ENCODE data around the gene KRTAP5-9.

DNA sequence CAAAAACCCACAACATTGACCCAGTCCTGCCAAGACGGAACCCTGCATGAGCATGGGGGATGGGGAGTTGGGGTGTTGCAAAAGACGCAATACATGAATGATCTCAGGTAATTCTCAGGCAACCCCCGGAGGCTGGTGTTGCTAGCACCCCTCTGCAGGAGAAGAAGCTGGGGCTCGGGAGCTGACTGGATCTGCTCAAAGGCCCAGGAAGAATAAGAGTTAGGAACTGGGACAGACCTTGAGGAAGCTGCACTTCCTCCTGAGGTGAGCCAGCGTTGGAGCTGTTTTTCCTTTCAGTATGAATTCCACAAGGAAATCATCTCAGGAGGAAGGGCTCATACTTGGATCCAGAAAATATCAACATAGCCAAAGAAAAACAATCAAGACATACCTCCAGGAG lies at the start of gene KRTAP5-9:
- TF ChIP-seq ZFX (IDR thresholded peaks at IDR 0.05; ENCODE audit: borderline replicate concordance) = no peak
- TF ChIP-seq, protein P1, sequence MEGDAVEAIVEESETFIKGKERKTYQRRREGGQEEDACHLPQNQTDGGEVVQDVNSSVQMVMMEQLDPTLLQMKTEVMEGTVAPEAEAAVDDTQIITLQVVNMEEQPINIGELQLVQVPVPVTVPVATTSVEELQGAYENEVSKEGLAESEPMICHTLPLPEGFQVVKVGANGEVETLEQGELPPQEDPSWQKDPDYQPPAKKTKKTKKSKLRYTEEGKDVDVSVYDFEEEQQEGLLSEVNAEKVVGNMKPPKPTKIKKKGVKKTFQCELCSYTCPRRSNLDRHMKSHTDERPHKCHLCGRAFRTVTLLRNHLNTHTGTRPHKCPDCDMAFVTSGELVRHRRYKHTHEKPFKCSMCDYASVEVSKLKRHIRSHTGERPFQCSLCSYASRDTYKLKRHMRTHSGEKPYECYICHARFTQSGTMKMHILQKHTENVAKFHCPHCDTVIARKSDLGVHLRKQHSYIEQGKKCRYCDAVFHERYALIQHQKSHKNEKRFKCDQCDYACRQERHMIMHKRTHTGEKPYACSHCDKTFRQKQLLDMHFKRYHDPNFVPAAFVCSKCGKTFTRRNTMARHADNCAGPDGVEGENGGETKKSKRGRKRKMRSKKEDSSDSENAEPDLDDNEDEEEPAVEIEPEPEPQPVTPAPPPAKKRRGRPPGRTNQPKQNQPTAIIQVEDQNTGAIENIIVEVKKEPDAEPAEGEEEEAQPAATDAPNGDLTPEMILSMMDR (IDR thresholded peaks at IDR 0.05) = no peak

Data from 22Rv1 (cell line).